HG03565 (cell line): ENCODE measurements around the gene MINK1.

Experiments used
- ATAC-seq: cut with Tn5 transposase; IDR thresholded peaks from one replicate; pipeline ENCODE4 v1.9.1; 2021; ENCODE audit warnings: mild to moderate bottlenecking, moderate library complexity; ENCODE audit not compliant: unreplicated experiment

Gene MINK1

GRCh38 chr17:4833178-4833940 is at the start of gene MINK1:
MINK1 (plus strand) TSS chr17:4833340; CDS start chr17:4833584, 244 bp downstream.
- ATAC-seq: peak; percentile 89

- ATAC-seq: no peak
These were observed 47.6 kb upstream of the MINK1 start for GRCh38 chr17:4785311-4786105.

GRCh38 chr17:4786106-4786511 is 47.0 kb upstream of the MINK1 start, which contains the start of gene VMO1:
VMO1 (minus strand) TSS chr17:4786364; CDS start chr17:4786352, 12 bp downstream.
- ATAC-seq: no peak

DNA sequence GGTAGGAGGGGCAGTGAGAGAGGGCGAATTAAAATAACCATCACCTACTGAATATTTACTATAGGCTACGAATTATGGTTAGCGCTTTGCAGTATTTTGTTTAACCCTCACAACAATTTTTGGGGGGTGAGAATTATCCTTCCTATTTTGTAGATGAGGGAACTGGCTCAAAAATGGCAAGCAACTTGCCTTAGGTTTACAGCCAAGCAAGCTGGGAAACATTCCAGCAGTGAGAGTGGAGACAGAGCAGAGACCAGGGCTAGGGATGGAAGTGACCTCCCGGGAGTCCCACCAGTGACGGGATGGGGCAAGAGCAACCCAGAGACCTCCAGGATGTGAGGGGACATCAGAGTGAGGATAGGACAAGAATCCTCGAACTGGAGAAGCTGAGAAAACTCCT is 46.6 kb upstream of the MINK1 start:
- ATAC-seq: no peak

DNA sequence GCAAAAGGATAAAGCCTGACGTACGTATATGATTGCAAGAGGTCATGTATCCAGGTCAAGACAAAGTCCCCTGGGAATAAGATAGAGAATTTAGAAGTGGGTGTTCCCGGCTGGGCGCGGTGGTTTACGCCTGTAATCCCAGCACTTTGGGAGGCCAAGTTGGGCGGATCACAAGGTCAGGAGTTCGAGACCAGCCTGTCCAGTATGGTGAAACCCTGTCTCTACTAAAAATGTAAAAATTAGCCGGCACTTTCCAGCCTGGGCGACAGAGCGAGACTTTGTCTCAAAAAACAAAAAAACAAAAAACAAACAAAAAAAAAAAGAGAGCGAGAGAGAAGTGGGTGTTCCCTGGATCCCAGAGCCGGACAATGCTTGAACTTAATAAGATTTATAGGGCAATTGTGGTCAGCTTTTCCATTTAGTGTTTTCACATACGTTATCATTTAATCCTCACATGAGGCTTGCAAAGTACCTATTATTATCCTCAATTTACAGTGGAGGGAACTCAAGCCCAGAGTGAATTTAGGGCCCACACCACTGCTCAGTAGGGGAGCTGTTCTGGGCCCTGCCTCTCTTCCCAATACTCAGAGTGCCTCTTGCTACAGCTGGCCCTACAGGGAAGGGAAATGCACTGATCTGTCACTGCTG is 44.9 kb upstream of the MINK1 start:
- no peak for ATAC-seq

DNA sequence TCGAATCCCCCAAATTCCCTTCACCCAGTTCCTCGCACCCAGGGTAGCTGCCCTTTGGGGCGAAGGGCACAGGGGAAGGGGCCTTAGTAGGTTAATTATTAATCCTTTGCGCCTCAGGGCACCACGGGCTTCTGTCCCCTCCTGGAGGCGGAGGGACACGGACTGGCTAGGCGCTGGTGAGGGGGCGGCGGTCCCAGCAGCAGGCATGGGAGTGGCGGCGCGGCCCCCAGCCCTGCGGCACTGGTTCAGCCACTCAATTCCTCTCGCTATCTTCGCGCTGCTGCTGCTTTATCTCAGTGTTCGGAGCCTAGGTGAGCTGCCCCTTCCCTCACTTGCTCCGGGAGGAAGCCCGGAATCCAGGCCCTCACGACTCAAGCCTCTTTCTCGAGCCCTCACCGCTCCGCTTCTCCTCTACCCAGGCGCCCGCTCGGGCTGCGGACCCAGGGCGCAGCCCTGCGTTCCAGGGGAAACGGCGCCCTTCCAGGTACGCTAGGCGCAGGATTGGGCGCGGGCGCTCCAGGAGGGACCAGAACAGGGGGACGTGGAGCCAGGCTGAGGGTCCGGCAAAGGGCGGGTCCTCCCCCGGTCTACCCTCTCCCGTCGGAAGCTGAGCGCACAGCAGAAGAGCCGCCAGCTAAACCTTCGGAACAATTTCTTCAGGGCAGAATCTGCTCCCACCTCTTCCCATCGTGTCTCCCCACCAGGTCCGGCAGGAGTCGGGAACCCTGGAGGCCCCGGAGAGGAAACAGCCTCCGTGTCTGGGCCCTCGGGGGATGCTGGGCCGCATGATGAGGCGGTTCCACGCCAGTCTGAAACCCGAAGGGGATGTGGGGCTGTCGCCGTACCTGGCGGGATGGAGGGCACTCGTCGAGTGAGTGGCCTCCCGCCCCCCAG is 44.1 kb upstream of the MINK1 start, which contains the start of gene GLTPD2:
Gene GLTPD2, plus strand, starts transcription at position 158 of the 894 bp plus-strand sequence. Its CDS starts 48 bp downstream, at position 206.
- ATAC-seq: no peak

- ATAC-seq: no peak
These were observed 43.5 kb upstream of the MINK1 start for GRCh38 chr17:4789701-4789950.

GRCh38 chr17:4789951-4790704 is 43.0 kb upstream of the MINK1 start:
- ATAC-seq: peak; percentile 70

GRCh38 chr17:4790705-4791088 is 42.4 kb upstream of the MINK1 start:
- ATAC-seq: no peak

DNA sequence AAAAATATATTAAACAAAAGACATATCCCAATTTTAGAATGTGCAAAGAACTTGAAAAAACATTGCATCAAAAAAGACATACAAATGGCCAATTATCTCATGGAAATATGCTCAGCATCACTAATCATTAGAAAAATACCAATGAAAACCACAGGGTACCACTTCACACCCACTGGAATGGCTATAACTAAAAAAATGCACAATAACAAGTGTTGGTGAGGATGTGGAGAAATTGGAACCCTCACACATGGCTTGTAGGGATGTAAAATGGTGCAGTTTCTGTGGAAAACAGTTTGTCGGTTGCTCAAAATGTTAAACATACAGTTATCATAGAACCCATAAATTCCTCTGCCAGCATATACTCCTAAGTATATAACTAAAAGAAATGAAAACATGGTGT is 38.0 kb upstream of the MINK1 start:
- no peak for ATAC-seq

DNA sequence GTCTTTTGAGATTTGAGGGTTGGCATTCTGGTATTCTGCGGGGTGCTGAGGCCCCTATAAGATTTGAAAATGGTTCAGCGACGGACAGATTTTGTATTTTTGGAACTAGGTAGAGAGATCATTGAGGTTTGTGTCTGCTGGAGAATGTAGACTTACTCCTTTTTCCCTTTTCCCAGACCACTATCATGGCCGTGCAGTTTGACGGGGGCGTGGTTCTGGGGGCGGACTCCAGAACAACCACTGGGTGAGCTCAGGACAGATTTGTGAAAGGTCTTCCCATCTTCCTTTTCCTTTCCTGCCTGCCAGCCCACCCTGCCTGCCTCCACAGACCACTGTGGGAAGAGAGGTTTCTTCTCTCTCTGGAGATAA is 36.6 kb upstream of the MINK1 start:
- ATAC-seq: no peak

DNA sequence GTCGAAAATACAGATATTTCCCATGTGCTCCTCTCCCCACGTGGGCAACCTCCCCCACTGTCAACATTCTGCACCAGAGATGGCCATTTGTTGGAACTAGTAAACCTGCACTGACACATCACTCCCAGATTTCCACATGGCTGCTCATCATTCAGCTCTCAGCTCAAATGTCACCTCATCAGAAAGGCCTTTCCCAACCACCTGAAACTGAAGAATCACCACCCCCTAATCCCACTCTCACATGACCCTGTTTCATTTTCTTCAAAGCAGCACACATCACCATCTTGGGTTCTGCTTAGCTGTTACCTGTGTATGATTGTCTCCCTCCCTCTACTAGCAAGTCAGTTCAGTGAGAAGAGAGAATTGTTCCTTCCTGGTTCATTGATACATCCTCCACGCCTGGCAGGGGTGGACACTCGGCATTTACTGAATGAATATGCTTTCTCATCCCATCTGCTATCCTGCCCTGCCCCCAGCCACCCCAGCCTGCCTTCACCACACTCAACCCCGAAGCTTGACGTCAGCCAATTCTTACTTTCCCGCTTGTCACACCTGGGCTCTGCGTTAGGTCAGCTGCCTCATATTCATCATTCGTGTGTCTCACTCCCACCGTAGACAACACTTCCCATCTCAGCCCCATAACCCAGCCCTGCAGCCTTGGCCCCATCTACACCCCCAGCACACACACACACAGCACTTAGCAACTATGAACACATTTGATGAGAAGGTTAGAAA is 32.5 kb upstream of the MINK1 start:
- no peak for ATAC-seq

DNA sequence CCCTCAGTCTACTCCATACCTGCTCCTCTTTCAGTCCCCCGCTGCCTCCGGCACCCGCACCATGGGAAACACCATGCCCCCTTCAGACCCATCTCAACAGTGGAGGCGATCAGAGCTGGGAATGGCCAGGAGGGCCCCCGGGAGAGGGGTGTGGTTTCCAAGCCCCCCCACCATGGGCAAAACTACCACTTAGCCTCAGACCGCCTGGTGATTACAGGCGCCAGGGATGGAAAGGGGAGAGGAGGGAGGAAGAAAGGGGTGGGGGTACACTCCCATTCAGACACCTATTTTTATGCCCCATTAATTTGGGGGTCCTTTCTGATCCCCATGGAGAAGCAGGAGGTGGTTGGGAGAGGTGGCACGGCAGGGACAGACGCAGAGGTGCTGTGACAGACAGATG is 30.9 kb upstream of the MINK1 start, which contains the start of gene C17orf114:
Gene C17orf114, minus strand, starts transcription at position 101 of the 400 bp plus-strand sequence.
- ATAC-seq: no peak

GRCh38 chr17:4806456-4806776 is 26.7 kb upstream of the MINK1 start:
- no peak for ATAC-seq

DNA sequence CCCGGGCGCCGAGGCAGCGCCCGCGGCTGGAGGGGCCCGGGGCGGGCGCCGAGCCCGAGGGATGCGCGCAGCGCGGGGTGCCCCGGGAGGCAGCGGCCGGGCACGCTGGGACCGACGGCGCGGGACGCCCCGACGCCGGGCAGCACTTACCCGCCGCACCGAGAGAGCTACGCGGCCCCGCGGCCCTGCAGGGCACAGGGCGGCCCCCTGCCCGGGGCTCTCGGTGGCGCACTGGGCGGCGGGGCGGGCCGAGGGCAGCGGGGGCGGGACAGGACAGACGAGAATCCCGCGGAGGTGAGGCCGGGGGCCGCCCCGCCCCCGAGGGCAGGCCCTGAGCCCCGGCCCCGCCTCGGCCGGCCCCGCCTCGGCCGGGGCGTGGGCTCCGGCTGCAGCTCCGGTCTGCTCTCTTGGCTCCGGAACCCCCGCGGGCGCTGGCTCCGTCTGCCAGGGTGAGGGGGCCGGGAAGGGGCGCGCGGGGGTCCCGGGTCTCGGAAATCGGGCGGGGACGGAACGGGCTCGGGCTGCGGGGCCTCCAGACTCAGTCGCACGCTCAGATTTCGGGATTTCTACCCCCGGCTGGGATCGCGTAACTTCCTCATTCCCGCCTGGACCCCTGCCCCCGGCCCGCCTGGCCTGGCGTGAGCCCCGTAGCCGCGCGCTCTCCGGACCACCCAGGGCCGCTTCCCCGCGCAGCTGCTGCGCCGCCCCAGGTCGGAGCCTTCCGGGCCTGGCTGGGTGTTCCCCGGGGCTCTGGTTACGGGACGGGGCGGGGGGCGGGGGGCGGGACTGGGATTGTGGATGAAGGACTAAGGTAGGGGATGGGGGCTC is 26.1 kb upstream of the MINK1 start, which contains the start of gene PLD2:
Gene PLD2, plus strand, starts transcription at position 376 of the 828 bp plus-strand sequence. CDS start 621 bp downstream, outside the sequence.
- ATAC-seq: peak; percentile 71

DNA sequence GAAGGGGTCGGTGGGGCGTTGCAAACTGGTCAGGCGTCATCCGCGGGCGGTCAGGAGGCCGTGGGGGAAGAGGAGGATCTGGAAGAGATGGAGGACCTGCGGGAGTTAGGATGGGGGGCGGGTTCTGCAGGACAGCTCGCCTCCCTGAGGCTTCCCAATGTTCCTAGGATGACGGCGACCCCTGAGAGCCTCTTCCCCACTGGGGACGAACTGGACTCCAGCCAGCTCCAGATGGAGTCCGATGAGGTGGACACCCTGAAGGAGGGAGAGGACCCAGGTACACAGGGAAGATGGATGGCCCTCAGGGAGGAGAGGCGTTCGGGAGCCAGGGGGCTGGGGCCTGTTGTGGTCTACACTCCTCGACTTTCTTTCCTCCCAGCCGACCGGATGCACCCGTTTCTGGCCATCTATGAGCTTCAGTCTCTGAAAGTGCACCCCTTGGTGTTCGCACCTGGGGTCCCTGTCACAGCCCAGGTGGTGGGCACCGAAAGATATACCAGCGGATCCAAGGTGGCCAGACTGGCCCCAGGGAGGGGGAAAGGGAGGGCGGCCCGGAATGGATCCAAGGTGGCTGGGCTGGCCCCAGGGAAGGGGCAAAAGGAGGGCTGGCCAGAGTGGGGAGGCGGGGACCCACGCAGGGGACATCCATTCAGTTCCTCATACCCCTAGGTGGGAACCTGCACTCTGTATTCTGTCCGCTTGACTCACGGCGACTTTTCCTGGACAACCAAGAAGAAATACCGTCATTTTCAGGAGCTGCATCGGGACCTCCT is 25.3 kb upstream of the MINK1 start:
- ATAC-seq: no peak

DNA sequence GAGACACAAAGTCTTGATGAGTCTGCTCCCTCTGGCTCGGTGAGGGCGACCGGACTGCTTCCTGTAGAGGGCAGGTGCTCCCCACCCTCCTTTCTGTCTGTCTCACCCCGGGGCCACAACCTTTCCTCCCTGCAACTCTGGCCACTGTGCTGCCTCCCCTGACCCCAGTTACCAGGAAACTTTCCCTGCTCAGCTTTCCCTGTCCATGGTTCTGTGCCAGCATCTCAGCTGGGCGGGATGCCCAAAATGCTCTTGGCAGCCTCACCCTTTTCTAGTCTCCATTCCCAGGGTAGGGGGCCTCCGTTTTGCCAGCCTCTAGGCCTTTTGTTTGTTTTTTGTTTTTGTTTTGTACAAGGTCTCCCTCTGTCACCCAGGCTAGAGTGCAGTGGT is 24.8 kb upstream of the MINK1 start:
- ATAC-seq: no peak
